Measurements from ENCODE around the gene VAV1. TPM values are rescaled to one million over a fixed set of nuclear protein-coding genes. Genes with fewer than 3 reads are reported as not detected.

The VAV1 gene
- total and polyA plus RNA-seq, 9 of the 15 experiments (the other 6 are each of a cell fraction or from before 2014, with no cell fraction given): 0.46 to 20.1 (median 11.1) TPM

GRCh38 chr19:6740589-6741343 lies 31.7 kb upstream of the VAV1 start (continued):
- no peak for TF ChIP-seq NR0B1 (IDR thresholded peaks at IDR 0.05; ENCODE audit: partially characterized antibody)
- peak; percentile 66 for TF ChIP-seq POLR2G (IDR thresholded peaks at IDR 0.05; ENCODE audit: low read depth, low read length)
- no peak for TF ChIP-seq PTTG1 (tag; IDR thresholded peaks at IDR 0.05; ENCODE audit: low read depth)
- no peak for TF ChIP-seq BDP1 (IDR thresholded peaks at IDR 0.05; ENCODE audit: insufficient read depth, insufficient read length)
- TF ChIP-seq E2F8 (IDR thresholded peaks at IDR 0.05; ENCODE audit: low read depth, partially characterized antibody): peak; percentile 92
- no peak for TF ChIP-seq ZNF140 (CRISPR knock-in tag; IDR thresholded peaks at IDR 0.05)
- no peak for TF ChIP-seq ZBTB34 (CRISPR knock-in tag; IDR thresholded peaks at IDR 0.05)
- TF ChIP-seq ETV6 (IDR thresholded peaks at IDR 0.05; ENCODE audit: borderline replicate concordance in 1 of 2, low read depth in 2 of 2, low read length in 1 of 2): no peak
- TF ChIP-seq ETV6 (CRISPR knock-in tag; IDR thresholded peaks at IDR 0.05; ENCODE audit: borderline replicate concordance): no peak
- no peak for TF ChIP-seq BRF2 (IDR thresholded peaks at IDR 0.05; ENCODE audit: borderline replicate concordance, insufficient read depth, insufficient read length)
- peak; percentile 28; the same call in 1 of the 2 replicates for TF ChIP-seq PHF8 (IDR thresholded peaks at IDR 0.05; ENCODE audit: borderline replicate concordance, low read length)
- TF ChIP-seq MAZ (CRISPR knock-in tag; conservative IDR thresholded peaks at IDR 0.05 in 1 of 2, IDR thresholded peaks at IDR 0.05 in 1 of 2): no peak; a peak in 2 of 4 replicates
- no peak for TF ChIP-seq MNT (conservative IDR thresholded peaks at IDR 0.05)
- TF ChIP-seq POLR3A (IDR thresholded peaks at IDR 0.05; ENCODE audit: borderline replicate concordance, extremely low read depth, insufficient read depth, insufficient read length): no peak
- TF ChIP-seq ZNF316 (IDR thresholded peaks at IDR 0.05): peak; percentile 45
- 0 out of 4 replicates have a peak, but pooled peaks of 1 of the 2 experiments have one; percentile 13 for TF ChIP-seq NRF1 (conservative IDR thresholded peaks at IDR 0.05 in 1 of 2, IDR thresholded peaks at IDR 0.05 in 1 of 2)
- no peak for TF ChIP-seq CBX8 (IDR thresholded peaks at IDR 0.05; ENCODE audit: borderline replicate concordance, extremely low read depth, low read depth, low read length, poor library complexity, severe bottlenecking)

All from K562 (cell line).